ENCODE results near the gene MFGE8. TPM values are rescaled to one million over a fixed set of nuclear protein-coding genes. Genes with fewer than 3 reads are reported as not detected.

MFGE8 gene
- total and polyA plus RNA-seq, 8 donors = 6.1 to 34.5 (median 23.8) TPM

- Histone ChIP-seq H3K27ac (no peak overlapping the region), H3K36me3 (no peaks in the 10 kb centered on the region), H3K4me3 (no peak overlapping the region), H3K9me3 (no peaks in the 10 kb centered on the region), H3K4me1 (no peaks in the 10 kb centered on the region), H3K27me3 (no peaks in the 10 kb centered on the region)
- intact Hi-C loops (cut with DNase I) = loop anchor here in 2 of 3 donors (5.0 to 10.0 kb wide), 3 partner anchors 111 to 271 kb away; no protein-coding TSS in a partner anchor
- 57 to 63% methylated on average over 2 of the region's 2 CpGs for WGBS, 2 donors
- TF ChIP-seq, protein P1, sequence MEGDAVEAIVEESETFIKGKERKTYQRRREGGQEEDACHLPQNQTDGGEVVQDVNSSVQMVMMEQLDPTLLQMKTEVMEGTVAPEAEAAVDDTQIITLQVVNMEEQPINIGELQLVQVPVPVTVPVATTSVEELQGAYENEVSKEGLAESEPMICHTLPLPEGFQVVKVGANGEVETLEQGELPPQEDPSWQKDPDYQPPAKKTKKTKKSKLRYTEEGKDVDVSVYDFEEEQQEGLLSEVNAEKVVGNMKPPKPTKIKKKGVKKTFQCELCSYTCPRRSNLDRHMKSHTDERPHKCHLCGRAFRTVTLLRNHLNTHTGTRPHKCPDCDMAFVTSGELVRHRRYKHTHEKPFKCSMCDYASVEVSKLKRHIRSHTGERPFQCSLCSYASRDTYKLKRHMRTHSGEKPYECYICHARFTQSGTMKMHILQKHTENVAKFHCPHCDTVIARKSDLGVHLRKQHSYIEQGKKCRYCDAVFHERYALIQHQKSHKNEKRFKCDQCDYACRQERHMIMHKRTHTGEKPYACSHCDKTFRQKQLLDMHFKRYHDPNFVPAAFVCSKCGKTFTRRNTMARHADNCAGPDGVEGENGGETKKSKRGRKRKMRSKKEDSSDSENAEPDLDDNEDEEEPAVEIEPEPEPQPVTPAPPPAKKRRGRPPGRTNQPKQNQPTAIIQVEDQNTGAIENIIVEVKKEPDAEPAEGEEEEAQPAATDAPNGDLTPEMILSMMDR (IDR thresholded peaks at IDR 0.05) = no peak
- FAIRE-seq (no peak), DNase-seq (no peak), ATAC-seq (no peak)
Measured at GRCh38 chr15:88904257-88904623, 8.9 kb downstream of the MFGE8 start.

- 56 to 80% methylated on average over 2 of the region's 2 CpGs for WGBS, 2 donors
- H3K36me3 ChIP-seq = no peaks in the 10 kb centered on the region
- H3K4me3 ChIP-seq = no peak overlapping the region
- intact Hi-C loops (cut with DNase I) = loop anchor here in 2 of 3 donors (5.0 to 10.0 kb wide), 3 partner anchors 112 to 272 kb away; no protein-coding TSS in a partner anchor
- H3K27ac ChIP-seq = no peak overlapping the region
- FAIRE-seq (no peak), DNase-seq (no peak), ATAC-seq (no peak)
- no peaks in the 10 kb centered on the region for H3K4me1 ChIP-seq
- H3K9me3 ChIP-seq = no peaks in the 10 kb centered on the region
- H3K27me3 ChIP-seq = no peaks in the 10 kb centered on the region
- TF ChIP-seq, protein P1 (IDR thresholded peaks at IDR 0.05) = no peak
Measured at GRCh38 chr15:88902846-88903245, 10.3 kb downstream of the MFGE8 start.

GRCh38 chr15:88902221-88902835 is 10.9 kb downstream of the MFGE8 start:
- Histone ChIP-seq H3K4me3 (no peak overlapping the region), H3K36me3 (no peaks in the 10 kb centered on the region), H3K27me3 (no peaks in the 10 kb centered on the region), H3K9me3 (no peaks in the 10 kb centered on the region), H3K27ac (no peak overlapping the region), H3K4me1 (no peaks in the 10 kb centered on the region)
- intact Hi-C loops (cut with DNase I) = loop anchor here in 2 of 3 donors (5.0 to 10.0 kb wide), 3 partner anchors 112 to 272 kb away; no protein-coding TSS in a partner anchor
- 69 to 78% methylated on average over 6 of the region's 6 CpGs for WGBS, 2 donors
- ATAC-seq (no peak), DNase-seq (no peak), FAIRE-seq (no peak)
- TF ChIP-seq, protein P1 (IDR thresholded peaks at IDR 0.05) = no peak

DNA sequence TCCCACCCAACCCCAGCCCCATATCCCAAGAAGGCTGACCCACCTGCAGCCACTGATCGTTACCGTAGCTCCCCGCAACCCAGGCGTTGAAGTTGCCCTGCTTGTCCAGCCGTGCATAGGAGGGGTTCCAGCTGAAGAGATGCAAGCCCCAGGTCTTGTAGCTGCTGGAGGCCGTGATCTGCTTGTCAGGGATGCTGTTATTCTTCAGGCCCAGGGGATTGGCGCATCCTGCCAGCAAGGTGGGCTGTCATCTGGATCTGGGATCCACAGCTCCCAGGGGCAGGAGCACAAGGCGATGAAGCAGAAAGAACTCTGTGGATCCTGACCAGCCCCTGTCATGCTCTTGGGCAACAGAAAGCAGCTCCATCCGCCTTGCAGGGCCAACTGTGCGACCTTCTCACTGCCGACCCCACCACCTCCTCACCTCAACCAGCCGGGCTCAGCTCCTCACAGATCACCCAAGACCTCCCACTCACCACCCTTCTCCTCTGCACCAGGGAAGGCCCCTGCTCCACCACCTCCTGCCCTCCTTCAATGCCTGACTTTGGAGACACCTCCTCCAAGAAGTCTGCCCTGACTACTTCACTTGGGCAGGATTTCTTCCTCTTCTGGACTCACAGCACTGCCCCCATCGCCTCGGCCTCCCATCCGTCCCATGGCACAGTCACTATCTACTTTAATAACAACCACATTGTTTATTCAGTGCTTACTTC is 11.5 kb downstream of the MFGE8 start:
- H3K4me1 ChIP-seq = no peaks in the 10 kb centered on the region
- no peak for FAIRE-seq
- H3K27ac ChIP-seq = no peak overlapping the region
- no peak overlapping the region for H3K4me3 ChIP-seq
- ATAC-seq = no peak
- TF ChIP-seq, protein P1 (IDR thresholded peaks at IDR 0.05) = no peak
- 73 to 86% methylated on average over 15 of the region's 15 CpGs for WGBS, 2 donors
- intact Hi-C loops (cut with DNase I) = loop anchor here in 2 of 3 donors (5.0 to 10.0 kb wide), 3 partner anchors 113 to 273 kb away; no protein-coding TSS in a partner anchor
- no peaks in the 10 kb centered on the region for H3K9me3 ChIP-seq
- no peak for DNase-seq
- no peaks in the 10 kb centered on the region for H3K36me3 ChIP-seq
- H3K27me3 ChIP-seq = no peaks in the 10 kb centered on the region

All from pancreas (tissue), 10 donors.